ENCODE results near the gene AQP12A.

The AQP12A gene

GRCh38 chr2:240741091-240741490, 49.4 kb downstream of the AQP12A start:
- no peak for DNase-seq (ENCODE audit: low read depth)

DNA sequence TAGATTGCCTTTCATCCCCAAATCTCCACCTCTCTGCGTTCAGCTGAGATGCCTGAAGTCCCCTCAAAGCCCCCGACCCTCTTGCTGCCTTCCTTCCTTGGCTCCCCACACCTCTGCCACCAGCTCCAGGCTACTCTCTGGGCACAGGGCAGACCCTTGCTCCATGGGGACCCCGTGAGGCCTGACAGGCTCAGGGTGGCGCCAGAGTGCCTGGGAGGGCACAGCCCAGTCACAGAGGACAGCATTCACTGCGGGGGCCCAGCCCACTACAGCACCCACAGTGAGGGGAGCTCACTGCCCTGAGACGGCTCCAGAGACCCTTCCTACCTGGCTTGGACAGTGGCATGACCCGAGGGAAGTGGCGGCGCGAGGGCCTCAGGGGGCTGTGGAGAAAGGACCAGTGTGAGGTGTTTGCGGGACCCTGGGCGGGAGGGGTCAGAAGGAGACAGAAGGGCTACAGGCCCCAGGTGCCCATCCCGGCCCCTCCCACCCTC, 51.0 kb downstream of the AQP12A start:
- no peak for DNase-seq (ENCODE audit: low read depth)

GRCh38 chr2:240745456-240745855, 53.8 kb downstream of the AQP12A start:
- no peak for DNase-seq (ENCODE audit: low read depth)

DNA sequence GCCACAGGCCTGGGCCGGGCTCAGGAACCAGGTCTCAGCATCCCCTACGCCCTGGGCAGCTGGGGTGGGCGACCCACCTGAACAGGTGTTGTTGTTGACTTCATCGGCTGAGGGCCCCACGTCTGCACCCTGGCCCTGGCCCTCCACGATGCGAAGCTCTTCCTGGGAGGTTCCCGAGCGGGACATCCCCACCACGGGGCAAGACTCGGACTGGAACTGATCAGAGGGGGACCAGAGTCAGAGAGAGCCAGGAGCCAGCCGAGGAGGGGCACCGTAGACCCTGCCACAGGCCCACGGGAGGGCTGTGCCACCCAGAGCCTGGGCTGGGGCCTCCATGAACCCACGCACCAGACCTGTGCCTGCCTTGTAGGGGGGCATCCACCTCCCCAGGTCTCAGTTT, 54.3 kb downstream of the AQP12A start:
- DNase-seq (ENCODE audit: low read depth): no peak

DNA sequence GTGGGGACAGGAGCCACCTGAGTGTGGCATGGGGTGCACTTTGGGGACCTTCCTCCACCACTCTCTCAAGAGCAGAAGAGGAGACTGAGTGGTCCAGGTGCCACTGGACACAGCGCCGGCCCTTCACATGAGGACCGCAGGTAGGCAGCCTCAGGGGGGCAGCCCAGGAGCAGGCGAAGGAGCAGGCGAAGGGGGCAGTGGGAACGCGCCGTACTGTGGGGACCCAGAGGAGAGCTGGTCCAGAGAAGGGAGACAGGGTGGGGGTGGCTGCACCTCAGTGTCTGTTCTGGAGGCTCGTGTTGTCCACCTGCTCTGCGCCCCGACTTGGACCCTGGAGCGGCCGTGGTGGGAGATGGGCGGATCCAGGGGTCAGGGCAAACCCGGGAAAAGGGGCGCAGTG, 55.0 kb downstream of the AQP12A start:
- no peak for DNase-seq (ENCODE audit: low read depth)

DNA sequence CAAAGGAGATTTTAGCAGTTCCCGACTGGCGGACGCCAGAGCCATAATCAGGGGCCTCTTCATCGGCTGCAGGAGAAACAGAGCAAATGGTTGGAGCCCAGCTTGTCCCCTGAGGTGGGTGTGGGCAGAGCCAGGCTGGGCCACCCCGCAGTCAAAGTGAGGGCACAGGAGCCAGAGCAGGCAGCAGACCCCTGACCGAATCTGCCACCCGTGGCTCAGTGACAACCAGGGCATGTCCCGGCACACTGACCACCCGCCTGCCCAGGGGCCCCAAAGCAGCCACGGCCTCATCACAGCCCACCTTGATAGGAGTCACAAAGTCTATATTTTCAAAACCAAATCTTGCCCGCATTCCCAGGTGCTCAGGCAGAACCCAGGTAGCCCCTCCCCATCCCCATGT, 55.6 kb downstream of the AQP12A start:
- no peak for DNase-seq (ENCODE audit: low read depth)

All from stimulated activated CD8-positive, alpha-beta memory T cell treated with anti-CD3 and anti-CD28 coated beads, Interleukin-15, amount 100 ng/mL, for 24 hours (primary cell).